Tibial nerve (tissue), 4 donors: ENCODE results near the gene CARMIL1.

Source experiments
- EP300 ChIP-seq, 2 donors: sonication (generic); formaldehyde crosslinking; IDR thresholded peaks; one replicate each; pipeline ENCODE4 v1.6.1; 2017; ENCODE audit warnings: antibody characterized with exemption in 2 of 2, mild to moderate bottlenecking in 1 of 2
- POLR2A ChIP-seq, 2 donors: fragments of 450-650 bp; IDR thresholded peaks; one replicate each; pipeline ENCODE4 v1.6.1; 2017; ENCODE audit warnings: antibody characterized with exemption in 2 of 2, mild to moderate bottlenecking in 2 of 2, moderate library complexity in 2 of 2
- TF ChIP-seq, protein P1 (sequence below), 5 experiments: fragments of 200-600 bp in 3 of 5; fragments of 450-650 bp in 2 of 5; sonication (generic) in 3 of 5; IDR thresholded peaks; one replicate each; pipeline ENCODE4 v1.5.1; 2016 to 2019; ENCODE audit warnings: antibody characterized with exemption in 5 of 5, mild to moderate bottlenecking in 3 of 5, moderate library complexity in 2 of 5

DNA sequence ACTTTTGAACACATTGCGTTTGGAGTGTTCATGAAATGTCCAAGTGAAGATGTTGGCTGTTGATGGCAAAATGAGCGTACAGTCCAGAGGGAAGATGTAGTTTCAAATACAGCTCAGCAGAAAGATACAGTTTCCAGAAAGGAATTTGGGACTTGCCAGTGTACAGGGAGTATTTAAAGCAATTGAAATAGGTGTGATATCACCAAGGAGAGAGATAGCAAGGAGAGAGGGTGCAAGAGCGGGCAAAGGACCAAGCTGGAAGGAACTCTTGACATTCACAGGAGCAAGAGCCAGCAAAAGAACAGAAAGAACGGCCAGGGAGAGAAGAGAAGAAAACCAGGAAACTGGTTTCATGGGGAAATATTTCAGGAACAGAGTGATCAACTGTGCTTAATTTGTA is 47.8 kb downstream of the CARMIL1 start:
- TF ChIP-seq, protein P1, sequence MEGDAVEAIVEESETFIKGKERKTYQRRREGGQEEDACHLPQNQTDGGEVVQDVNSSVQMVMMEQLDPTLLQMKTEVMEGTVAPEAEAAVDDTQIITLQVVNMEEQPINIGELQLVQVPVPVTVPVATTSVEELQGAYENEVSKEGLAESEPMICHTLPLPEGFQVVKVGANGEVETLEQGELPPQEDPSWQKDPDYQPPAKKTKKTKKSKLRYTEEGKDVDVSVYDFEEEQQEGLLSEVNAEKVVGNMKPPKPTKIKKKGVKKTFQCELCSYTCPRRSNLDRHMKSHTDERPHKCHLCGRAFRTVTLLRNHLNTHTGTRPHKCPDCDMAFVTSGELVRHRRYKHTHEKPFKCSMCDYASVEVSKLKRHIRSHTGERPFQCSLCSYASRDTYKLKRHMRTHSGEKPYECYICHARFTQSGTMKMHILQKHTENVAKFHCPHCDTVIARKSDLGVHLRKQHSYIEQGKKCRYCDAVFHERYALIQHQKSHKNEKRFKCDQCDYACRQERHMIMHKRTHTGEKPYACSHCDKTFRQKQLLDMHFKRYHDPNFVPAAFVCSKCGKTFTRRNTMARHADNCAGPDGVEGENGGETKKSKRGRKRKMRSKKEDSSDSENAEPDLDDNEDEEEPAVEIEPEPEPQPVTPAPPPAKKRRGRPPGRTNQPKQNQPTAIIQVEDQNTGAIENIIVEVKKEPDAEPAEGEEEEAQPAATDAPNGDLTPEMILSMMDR (IDR thresholded peaks at IDR 0.05), result no peak
- TF ChIP-seq POLR2A (IDR thresholded peaks at IDR 0.05) (no peak), EP300 (IDR thresholded peaks at IDR 0.05) (no peak)
